ENCODE data around the gene GMDS. TPM values are rescaled to one million over a fixed set of nuclear protein-coding genes. Genes with fewer than 3 reads are reported as not detected.

GMDS gene
- total RNA-seq, 2 experiments from 2014 or later, result 30.3 to 38.5 TPM

DNA sequence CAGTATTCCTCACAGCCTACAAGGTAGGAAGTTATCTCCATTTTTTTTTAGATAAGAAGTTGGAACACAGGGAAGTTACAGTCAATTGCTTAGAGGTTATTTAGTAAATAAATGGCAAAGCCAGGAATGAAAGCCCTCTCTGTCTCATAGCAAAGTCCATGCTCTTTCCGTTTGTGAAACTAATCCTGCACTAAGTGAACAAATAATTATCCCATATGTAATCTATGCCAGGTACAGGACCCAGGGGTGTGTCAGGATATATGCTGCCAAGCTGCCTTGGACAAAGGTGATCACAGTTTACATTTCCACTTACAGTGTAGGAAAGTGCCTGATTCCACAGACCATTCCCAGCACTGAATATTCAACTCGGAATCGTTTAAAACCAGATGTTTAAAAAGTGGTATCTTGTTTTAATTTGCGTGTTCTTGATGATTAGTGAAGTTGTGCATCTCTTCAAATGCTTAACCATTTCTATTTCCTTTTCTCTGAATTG lies 13.6 kb upstream of the GMDS start:
- ATAC-seq, result no peak
- CTCF ChIA-PET, result no interaction called here
- no peak overlapping the region for H3K4me3 Mint-ChIP-seq
- POLR2A ChIA-PET, result no interaction called here
- peaks cover 25% of the 10 kb centered on the region for H3K36me3 Mint-ChIP-seq (ENCODE audit: low read depth)
- H3K27ac Mint-ChIP-seq, result no peak overlapping the region
- no peaks in the 10 kb centered on the region for H3K27me3 Mint-ChIP-seq (ENCODE audit: low read depth)
- H3K9me3 Mint-ChIP-seq (ENCODE audit: insufficient read depth), result peaks cover 5% of the 10 kb centered on the region
- DNase-seq, result no peak
- no peaks in the 10 kb centered on the region for H3K4me1 Mint-ChIP-seq (ENCODE audit: low read depth)

DNA sequence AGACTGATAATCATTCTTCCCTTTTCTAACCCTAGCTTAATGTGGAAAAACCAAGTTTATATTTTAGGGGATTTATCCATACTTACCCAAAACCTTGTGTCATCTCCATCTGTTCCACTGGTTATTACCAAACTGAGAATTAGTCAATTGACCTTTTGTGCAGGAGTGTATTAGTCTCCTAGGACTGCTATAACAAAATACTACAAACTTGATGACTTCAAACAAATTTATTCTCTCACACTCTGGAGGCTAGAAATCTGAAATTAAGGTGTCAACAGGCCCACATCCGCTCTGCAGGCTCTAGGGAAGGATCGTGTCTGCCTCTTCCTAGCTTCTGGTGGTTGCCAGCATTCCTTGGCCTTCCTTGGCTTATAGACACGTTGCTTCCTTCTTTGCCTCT lies 12.7 kb upstream of the GMDS start:
- Mint-ChIP-seq H3K27ac (no peak overlapping the region), H3K9me3 (ENCODE audit: insufficient read depth) (peaks cover 5% of the 10 kb centered on the region), H3K4me1 (ENCODE audit: low read depth) (no peaks in the 10 kb centered on the region), H3K27me3 (ENCODE audit: low read depth) (no peaks in the 10 kb centered on the region), H3K4me3 (no peak overlapping the region), H3K36me3 (ENCODE audit: low read depth) (peaks cover 29% of the 10 kb centered on the region)
- POLR2A ChIA-PET, result no interaction called here
- CTCF ChIA-PET, result no interaction called here
- DNase-seq (no peak), ATAC-seq (no peak)

DNA sequence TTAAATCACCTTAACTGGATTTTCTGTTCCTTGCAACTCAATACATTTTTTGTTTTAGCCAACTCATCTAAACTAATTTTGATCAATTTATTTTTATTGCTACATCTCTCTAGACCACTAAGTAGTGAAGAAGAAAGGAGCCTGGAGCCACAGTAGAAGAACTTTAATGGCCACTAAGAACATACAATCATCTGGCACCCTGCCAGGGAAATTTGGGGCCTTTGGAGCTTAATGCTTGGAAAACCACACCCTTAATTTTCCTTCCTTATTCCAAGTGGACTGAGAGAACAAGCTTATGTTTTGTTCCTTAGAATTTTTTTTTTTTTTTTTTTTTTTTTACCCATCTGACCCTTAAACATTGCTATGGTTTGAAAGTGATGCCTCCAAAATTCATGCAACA lies 12.0 kb upstream of the GMDS start:
- POLR2A ChIA-PET, result no interaction called here
- peaks cover 34% of the 10 kb centered on the region for H3K36me3 Mint-ChIP-seq (ENCODE audit: low read depth)
- H3K27me3 Mint-ChIP-seq (ENCODE audit: low read depth), result no peaks in the 10 kb centered on the region
- no peak for ATAC-seq
- H3K27ac Mint-ChIP-seq, result no peak overlapping the region
- peaks cover 5% of the 10 kb centered on the region for H3K9me3 Mint-ChIP-seq (ENCODE audit: insufficient read depth)
- DNase-seq, result no peak
- CTCF ChIA-PET, result no interaction called here
- no peak overlapping the region for H3K4me3 Mint-ChIP-seq
- H3K4me1 Mint-ChIP-seq (ENCODE audit: low read depth), result no peaks in the 10 kb centered on the region

DNA sequence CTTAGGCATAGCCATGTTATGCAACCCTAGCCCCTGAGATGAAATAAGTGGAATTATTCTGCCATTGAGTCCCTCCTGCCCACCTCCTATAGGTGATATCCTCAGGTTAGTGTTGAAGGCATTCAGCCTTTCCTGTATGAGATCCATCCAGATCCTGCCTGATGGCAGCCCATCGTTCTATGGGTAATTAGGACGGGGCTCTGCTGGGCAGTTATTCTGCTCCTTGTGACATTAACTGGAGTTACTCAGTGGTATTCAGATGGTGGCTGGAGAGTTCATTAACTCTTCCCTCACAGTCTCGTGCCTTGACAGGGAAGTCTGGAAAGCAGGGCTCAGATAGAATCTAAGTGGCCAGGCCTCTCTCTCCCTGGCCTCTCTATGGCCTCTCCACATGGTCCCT lies 9.3 kb upstream of the GMDS start:
- Mint-ChIP-seq H3K9me3 (ENCODE audit: insufficient read depth) (peaks cover 5% of the 10 kb centered on the region), H3K27me3 (ENCODE audit: low read depth) (no peaks in the 10 kb centered on the region), H3K4me3 (no peak overlapping the region), H3K36me3 (ENCODE audit: low read depth) (peaks cover 43% of the 10 kb centered on the region), H3K4me1 (ENCODE audit: low read depth) (no peaks in the 10 kb centered on the region), H3K27ac (no peak overlapping the region)
- POLR2A ChIA-PET, result no interaction called here
- CTCF ChIA-PET, result no interaction called here
- DNase-seq (no peak), ATAC-seq (no peak)

DNA sequence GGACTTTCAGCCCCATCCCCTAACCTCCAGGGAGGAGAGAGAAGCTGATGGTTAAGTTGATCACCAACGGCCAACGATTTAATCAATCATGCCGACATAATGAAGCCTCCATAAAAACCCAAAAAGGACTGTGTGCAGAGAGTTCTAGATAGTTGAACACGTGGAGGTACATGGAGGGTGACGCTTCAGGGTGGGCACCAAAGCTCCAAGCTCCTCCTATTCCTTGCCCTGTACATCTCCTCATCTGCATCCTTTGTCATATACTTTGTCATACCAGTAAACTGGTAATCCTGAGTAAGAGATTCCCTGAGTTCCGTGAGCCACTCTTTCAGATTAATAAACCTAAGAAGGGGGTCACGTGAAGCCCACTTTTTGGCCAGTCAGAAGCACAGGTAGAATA lies 3.7 kb upstream of the GMDS start:
- Mint-ChIP-seq H3K27me3 (ENCODE audit: low read depth) (no peaks in the 10 kb centered on the region), H3K4me1 (ENCODE audit: low read depth) (peaks cover 27% of the 10 kb centered on the region), H3K9me3 (ENCODE audit: insufficient read depth) (no peaks in the 10 kb centered on the region), H3K4me3 (no peak overlapping the region), H3K27ac (no peak overlapping the region), H3K36me3 (ENCODE audit: low read depth) (peaks cover 27% of the 10 kb centered on the region)
- ChIA-PET POLR2A (no interaction called here), CTCF (no interaction called here)
- ATAC-seq (no peak), DNase-seq (no peak)

DNA sequence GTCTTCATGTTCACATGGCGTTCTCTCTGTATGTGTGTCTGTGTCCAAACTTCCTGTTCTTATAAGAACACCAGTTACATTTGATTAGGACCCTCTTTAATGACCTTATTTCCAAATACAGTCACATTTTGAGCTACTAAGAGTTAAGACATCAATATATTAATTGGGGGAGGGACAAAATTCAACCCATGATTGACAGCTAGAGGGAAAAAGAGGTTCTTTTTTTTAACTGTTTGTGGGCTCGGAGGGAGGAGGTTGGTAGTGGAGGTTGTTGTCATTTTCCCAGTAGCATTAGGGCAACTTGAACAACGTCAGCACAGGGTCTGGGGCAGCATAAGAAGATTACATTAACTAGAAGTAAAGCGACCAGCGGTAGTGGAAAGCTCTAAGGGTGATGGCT lies 2.3 kb upstream of the GMDS start:
- ChIA-PET CTCF (interaction anchor here (1.0 to 1.7 kb wide), 2 partner anchors 39 to 106 kb away, joined by 4 to 5 read pairs; no protein-coding TSS in a partner anchor), POLR2A (no interaction called here)
- peaks cover 15% of the 10 kb centered on the region for H3K36me3 Mint-ChIP-seq (ENCODE audit: low read depth)
- peaks cover 33% of the 10 kb centered on the region for H3K4me1 Mint-ChIP-seq (ENCODE audit: low read depth)
- DNase-seq, result no peak
- no peaks in the 10 kb centered on the region for H3K9me3 Mint-ChIP-seq (ENCODE audit: insufficient read depth)
- ATAC-seq, result no peak
- no peaks in the 10 kb centered on the region for H3K27me3 Mint-ChIP-seq (ENCODE audit: low read depth)
- no peak overlapping the region for H3K27ac Mint-ChIP-seq
- H3K4me3 Mint-ChIP-seq, result no peak overlapping the region

DNA sequence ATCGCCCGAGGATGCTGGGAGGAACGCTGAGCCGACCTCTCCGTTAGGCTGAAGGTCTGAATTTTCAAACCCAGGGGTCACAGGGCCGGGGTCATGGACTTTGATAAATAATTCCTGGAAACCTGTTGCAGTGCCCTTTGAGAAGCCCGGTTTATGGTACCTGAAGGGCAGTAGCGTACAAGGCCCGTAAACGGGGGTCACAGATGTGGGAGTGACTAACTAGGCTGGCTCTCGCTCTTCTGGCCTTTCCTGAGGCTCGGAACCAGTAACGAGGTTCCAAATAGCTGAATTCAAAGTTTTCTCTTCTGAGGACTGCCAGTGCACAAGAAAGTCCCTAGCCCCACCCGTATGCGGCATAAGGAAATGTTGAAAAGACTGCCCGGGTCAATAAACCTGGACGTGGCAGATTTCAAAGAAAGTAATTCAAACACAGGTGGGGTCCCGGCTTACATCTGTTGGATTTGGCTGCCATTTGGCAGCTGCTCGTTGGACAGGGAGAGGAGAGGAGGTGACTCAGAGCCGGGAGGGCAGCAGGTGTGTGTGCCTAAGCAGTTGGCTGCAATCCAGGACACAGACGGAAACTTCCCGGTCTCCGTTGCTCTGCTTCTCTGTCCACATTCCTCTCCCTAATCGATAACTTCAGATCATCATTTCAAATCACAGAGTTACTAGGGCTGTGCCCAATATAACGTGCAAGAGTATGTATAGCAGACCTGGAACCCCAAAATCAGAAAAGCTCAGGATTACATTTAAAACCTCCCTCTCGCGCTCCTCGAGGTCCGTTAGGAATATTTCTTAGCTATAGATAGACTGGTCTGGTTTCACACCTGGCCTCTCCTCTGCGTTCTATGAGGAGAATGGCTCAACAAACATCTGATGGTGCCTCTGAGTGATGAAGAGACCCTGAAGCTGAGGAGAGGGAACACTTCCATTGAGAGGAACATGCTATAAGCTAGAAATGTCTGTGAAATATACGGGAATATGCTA lies 765 bp upstream of the GMDS start:
- Mint-ChIP-seq H3K4me3 (peak overlapping the region; percentile 94), H3K27me3 (ENCODE audit: low read depth) (no peaks in the 10 kb centered on the region), H3K36me3 (ENCODE audit: low read depth) (peaks cover 12% of the 10 kb centered on the region), H3K9me3 (ENCODE audit: insufficient read depth) (no peaks in the 10 kb centered on the region), H3K27ac (peak overlapping the region; percentile 94), H3K4me1 (ENCODE audit: low read depth) (peaks cover 43% of the 10 kb centered on the region)
- peak; percentile 52 for DNase-seq
- ATAC-seq, result peak; percentile 5
- POLR2A ChIA-PET, result interaction anchor here (0.6 kb wide), 1 partner anchor 14 kb away, joined by 3 read pairs; no protein-coding TSS in a partner anchor
- CTCF ChIA-PET, result interaction anchor here (0.8 to 1.9 kb wide), 6 partner anchors 10 to 388 kb away, joined by 3 to 6 read pairs (median 4); no protein-coding TSS in a partner anchor

DNA sequence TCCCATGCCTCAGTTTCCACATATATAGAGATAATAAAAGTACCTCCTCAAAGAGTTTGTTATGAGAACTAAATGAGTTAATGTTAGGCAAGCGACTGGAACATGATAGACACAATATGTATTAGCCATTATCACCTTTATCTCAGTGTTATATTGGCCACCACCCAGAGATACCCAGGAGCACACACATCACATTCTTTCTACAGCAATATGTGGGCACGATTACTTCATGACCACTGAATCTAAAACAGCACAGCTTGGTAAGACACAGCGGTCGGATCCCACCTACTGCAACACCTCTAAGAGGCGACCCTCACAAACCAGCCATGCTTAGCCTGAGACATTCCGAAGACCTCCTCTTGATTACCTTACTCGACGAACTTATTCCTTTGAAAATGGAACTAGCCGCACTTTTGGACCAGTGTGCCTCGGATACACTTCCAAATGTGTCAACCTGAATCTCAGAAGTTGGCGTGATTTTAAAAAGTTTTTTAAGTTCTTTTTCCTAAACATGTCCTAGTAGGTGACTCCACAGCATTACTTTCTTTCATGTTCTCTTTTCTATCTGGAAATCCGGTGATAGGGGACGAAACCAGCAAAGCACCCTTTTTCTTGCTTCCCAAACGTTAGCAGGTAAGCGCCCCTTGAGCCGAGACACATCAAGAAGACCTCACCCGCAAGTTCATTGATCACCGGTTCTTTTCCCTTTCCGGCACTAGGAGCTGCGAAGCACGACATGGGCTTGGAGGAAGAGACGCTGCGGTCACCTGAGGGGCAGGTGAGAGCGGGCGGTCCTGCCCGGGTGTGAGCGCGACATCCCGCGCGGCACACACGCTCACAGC lies 923 bp downstream of the GMDS start:
- ATAC-seq, result no peak
- peak overlapping the region; percentile 94 for H3K4me3 Mint-ChIP-seq
- no peaks in the 10 kb centered on the region for H3K27me3 Mint-ChIP-seq (ENCODE audit: low read depth)
- DNase-seq, result peak; percentile 18
- H3K27ac Mint-ChIP-seq, result peak overlapping the region; percentile 90
- peaks cover 5% of the 10 kb centered on the region for H3K36me3 Mint-ChIP-seq (ENCODE audit: low read depth)
- POLR2A ChIA-PET, result no interaction called here
- no peaks in the 10 kb centered on the region for H3K9me3 Mint-ChIP-seq (ENCODE audit: insufficient read depth)
- H3K4me1 Mint-ChIP-seq (ENCODE audit: low read depth), result peaks cover 43% of the 10 kb centered on the region
- CTCF ChIA-PET, result no interaction called here

DNA sequence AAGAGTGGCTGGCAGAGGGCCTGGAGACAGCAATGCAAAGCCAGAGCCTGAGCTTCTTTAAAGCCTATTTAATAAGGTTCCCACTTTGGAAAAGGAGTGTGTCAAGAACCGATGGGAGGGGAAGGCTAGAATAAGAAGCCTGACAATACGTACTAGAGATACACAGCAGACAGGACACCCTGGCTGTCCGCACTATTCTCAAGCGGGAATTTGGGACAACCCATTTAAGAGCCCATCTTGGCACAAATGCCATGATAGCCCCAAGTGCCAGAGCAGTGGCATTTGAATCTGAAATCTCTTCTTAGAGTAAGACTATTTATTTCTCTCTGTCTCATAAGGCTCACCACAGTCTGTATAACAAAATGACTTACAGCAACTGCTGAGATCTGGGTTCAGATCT lies 3.1 kb downstream of the GMDS start:
- CTCF ChIA-PET, result interaction anchor here (1.2 kb wide), 1 partner anchor 112 kb away, joined by 4 read pairs; no protein-coding TSS in a partner anchor
- H3K4me3 Mint-ChIP-seq, result no peak overlapping the region
- ATAC-seq (no peak), DNase-seq (no peak)
- peaks cover 35% of the 10 kb centered on the region for H3K4me1 Mint-ChIP-seq (ENCODE audit: low read depth)
- H3K36me3 Mint-ChIP-seq (ENCODE audit: low read depth), result peaks cover 4% of the 10 kb centered on the region
- H3K27me3 Mint-ChIP-seq (ENCODE audit: low read depth), result no peaks in the 10 kb centered on the region
- POLR2A ChIA-PET, result no interaction called here
- no peaks in the 10 kb centered on the region for H3K9me3 Mint-ChIP-seq (ENCODE audit: insufficient read depth)
- H3K27ac Mint-ChIP-seq, result no peak overlapping the region

DNA sequence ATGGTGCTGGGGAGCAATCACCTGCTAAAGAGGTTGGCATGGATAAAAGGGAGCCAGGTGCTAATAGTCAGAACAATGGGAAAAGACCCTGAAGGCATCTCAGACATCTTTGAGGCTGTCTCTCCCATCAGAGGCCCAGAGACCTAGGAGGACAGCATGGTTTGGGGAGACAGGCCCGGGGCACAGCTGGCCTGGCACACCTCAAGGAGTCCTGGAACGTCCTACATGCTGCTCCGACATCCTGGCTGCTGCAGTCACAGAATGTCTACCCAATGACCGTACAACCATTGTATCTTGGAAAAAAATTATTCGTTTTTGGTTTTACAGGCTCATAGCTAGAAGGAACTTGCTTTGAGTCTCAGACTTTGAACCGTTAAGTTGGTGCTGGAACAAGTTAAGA lies 4.4 kb downstream of the GMDS start:
- Mint-ChIP-seq H3K36me3 (ENCODE audit: low read depth) (peaks cover 2% of the 10 kb centered on the region), H3K27ac (no peak overlapping the region), H3K27me3 (ENCODE audit: low read depth) (no peaks in the 10 kb centered on the region), H3K4me3 (no peak overlapping the region), H3K9me3 (ENCODE audit: insufficient read depth) (no peaks in the 10 kb centered on the region), H3K4me1 (ENCODE audit: low read depth) (peaks cover 24% of the 10 kb centered on the region)
- POLR2A ChIA-PET, result no interaction called here
- CTCF ChIA-PET, result no interaction called here
- DNase-seq, result no peak
- no peak for ATAC-seq

DNA sequence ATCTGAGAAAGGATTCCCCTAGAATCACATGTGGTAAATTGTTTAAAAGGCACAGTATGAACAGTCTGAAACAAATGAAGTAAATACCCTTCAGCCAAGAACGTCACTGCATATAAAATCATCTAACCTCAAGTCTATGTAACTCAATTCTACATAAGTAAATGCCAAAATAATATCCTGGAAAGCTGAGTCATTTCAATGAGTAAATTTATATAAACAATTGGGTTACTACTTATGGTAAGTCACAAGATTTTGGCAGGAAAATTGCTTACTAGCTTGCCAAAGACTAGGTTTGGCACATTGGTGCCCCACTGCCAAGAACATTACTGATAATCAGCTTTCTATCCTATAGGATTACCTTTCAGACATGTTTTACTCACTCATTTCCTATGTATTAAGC lies 8.4 kb downstream of the GMDS start:
- H3K4me1 Mint-ChIP-seq (ENCODE audit: low read depth), result peaks cover 16% of the 10 kb centered on the region
- H3K4me3 Mint-ChIP-seq, result no peak overlapping the region
- ATAC-seq (no peak), DNase-seq (no peak)
- ChIA-PET CTCF (interaction anchor here (1.8 kb wide), 1 partner anchor 28 kb away, joined by 6 read pairs; no protein-coding TSS in a partner anchor), POLR2A (no interaction called here)
- H3K27ac Mint-ChIP-seq, result no peak overlapping the region
- H3K27me3 Mint-ChIP-seq (ENCODE audit: low read depth), result no peaks in the 10 kb centered on the region
- H3K36me3 Mint-ChIP-seq (ENCODE audit: low read depth), result peaks cover 6% of the 10 kb centered on the region
- no peaks in the 10 kb centered on the region for H3K9me3 Mint-ChIP-seq (ENCODE audit: insufficient read depth)

All from activated CD8-positive, alpha-beta T cell treated with anti-CD3 and anti-CD28 coated beads, Interleukin-2, amount 10 ng/mL, durations not matched to agents 7 days and 5 days (primary cell).